Stimulated activated CD4-positive, alpha-beta T cell treated with anti-CD3 and anti-CD28 coated beads, Interleukin-4, amount 100 ng/mL, for 4 hours (primary cell): ENCODE measurements around the gene PCBD1.
"Not testable (repeated sequence)": the region's sequence is repeated elsewhere in the genome, so short reads cannot be mapped to it uniquely, and the experiment has no call there.

ENCODE experiments used
- DNase-seq, 2 experiments: peaks; one replicate each; pipeline ENCODE4 v3.0.0-alpha.2; 2020

Gene PCBD1

DNA sequence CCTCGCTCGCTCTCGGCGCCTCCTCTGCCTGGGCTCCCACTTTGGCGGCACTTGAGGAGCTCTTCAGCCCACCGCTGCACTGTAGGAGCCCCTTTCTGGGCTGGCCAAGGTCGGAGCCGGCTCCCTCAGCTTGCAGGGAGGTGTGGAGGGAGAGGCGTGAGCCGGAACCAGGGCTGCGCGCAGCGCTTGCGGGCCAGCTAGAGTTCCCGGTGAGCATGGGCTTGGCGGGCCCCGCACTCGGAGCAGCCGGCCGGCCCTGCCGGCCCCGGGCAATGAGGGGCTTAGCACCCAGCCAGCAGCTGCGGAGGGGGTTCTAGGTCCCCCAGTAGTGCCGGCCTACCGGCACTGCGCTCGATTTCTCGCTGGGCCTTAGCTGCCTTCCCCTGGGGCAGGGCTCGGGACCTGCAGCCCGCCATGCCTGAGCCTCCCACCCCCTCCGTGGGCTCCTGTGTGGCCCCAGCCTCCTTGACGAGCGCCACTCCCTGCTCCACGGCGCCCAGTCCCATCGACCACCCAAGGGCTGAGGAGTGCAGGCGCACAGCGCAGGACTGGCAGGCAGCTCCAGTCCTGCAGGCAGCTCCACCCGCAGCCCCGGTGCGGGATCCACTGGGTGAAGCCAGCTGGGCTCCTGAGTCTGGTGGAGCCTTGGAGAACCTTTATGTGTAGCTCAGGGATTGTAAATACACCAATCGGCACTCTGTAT, 26.7 kb downstream of the PCBD1 start:
- DNase-seq, result not testable (repeated sequence)

- no peak for DNase-seq
Observed at GRCh38 chr10:70858759-70859158, 29.6 kb downstream of the PCBD1 start.

GRCh38 chr10:70856454-70856853, 31.9 kb downstream of the PCBD1 start:
- DNase-seq, result no peak

GRCh38 chr10:70853457-70853856, 34.9 kb downstream of the PCBD1 start:
- DNase-seq, result no peak

DNA sequence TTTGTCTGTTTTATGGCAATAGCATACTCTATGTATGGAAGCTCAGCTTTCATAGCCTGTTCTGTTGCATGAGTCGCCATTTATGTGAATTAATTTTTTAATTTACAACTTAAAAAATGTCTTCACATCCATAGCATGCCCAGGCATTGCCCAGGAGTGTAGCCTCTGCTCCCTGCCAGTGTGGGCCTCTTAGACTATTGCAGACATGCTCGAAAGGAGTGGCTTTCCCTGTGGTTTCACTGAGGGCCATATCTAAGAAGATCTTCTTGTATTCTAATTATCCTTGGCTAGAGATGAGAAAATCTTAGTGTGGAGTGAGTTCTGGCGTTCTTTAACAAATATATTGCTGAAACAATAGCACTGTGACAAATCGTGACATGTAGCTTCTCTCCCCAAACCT, 35.3 kb downstream of the PCBD1 start:
- DNase-seq, result no peak

DNA sequence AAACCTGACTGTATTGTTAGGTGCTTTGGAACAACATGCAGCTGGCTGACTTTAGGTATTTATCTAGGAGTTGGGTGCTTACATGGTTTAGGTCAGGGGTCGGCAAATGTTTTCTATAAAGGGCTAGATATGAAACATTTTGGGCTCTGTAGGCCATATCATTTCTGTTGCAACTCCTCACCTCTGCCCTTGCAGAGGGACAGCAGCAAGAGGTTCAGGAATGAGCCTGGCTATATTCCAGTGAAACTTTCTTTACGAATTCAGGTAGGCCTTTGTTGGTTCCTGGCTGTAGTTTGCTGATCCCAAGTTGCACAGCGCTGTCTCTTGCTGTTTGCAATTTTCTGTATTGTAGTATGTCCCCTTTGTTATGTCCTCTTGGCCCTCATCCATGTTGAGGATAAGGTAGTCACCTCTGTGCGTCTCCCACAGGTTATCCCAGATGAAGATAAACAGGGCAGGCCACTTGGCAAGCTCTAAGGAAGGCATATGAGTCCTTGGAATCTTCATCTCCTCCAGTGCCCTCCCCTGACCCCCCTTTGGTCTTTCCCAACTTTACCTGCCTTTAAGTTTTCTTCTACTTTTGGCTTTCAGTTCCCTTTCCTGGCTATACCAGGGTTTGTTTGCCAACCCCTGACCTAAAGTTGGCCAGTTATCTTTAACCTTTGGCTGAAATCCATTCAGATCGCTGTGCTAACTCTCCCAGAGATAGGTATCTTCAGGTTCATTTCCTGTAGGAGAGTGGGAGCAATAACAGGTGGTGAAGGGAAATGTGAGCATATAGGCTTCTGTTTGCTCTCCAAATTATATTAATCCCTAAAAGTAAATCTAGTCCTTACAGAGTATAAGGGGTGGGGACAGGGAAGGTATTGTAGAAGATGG, 36.5 kb downstream of the PCBD1 start:
- DNase-seq, result no peak

DNA sequence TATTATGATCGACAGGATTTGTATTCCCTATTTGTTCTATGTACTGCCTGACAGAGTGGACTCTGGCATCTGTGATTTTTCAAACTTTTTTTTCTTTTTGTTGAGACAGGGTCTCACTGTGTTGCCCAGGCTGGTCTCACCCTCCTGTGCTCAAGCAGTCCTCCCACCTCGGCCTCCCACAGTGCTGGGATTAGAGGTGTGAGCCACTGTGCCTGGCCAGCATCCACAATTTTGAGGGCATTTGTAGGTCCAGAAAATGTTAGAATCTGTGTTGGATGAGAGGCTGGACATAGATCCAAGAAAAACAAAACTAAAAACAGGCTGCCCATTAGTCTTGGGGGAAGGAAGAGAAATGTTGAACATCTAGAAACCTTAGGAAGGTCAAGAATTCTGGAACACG, 38.3 kb downstream of the PCBD1 start:
- no peak for DNase-seq

DNA sequence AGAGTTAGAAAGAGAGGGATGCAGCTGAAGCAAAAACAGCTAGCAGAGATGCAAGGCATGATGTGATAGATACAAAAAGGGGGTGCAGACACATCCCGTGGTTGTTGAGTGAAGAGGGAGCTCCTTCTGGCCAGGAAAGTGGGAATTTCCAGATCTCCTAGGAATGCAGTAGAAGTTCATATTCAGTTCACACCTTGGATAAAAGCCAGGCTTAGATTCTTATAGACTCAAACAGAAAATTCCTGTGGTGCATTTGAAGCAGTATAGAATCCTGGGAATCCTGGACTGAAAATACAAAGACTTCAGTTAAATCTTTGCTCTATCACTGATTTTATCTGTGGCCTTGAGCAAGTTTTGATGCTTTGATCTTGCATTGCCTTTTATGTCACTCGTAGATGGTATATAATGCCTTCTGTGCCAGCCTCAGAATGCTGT, 38.8 kb downstream of the PCBD1 start:
- DNase-seq, result no peak

DNA sequence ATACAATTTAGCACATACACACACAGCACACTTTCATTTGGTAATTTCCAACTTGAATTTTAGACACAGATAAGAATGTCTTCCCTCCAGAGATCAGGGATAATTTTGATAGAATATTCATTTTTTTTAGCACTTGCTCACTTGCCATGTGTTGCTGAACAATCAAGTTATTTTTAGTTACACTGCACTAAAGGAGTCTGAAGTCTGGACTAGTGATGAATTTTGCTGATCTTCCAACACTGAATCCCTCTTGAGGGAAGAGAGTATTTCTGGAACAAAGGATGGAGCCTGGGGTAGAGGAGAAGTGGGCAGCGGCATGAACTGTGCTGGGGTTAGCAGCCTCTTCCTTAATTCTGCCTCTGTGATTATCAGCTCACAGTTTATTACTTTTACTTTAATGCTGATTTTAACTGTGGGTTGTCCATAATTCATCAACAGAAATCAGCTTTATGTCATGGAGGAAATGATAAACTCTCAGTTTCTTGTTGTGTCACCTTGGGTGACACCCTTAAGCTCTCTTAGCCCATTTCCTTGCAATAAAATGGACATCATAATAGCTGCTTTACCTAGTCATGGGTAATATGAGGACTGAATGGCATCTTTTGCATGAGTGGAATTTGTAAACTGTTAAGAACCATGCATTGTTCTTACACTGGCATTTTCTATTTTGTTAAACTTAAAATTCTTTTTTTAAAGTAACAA, 40.6 kb downstream of the PCBD1 start:
- DNase-seq, result no peak

DNA sequence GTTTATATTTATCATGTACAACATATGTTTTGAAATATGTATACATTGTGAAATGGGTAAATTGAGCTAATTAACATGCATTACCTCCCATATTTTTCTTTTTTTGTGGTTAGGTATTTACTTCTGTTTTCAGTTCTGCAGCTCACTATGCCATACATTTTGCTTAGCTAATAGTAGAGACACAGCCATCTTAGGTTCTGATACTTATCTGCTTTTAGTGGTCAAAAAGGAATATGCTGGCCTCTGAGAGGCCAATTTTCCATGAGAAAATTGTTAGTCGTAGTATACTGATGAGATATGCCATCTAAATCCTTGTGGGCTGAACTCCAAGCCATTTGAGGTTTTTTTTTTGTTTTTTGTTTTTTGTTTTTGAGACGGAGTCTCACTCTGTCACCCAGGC, 41.6 kb downstream of the PCBD1 start:
- no peak for DNase-seq

- DNase-seq, result no peak
Observed at GRCh38 chr10:70845816-70846215, 42.5 kb downstream of the PCBD1 start.

- no peak for DNase-seq
Observed at GRCh38 chr10:70845256-70845655, 43.1 kb downstream of the PCBD1 start.

DNA sequence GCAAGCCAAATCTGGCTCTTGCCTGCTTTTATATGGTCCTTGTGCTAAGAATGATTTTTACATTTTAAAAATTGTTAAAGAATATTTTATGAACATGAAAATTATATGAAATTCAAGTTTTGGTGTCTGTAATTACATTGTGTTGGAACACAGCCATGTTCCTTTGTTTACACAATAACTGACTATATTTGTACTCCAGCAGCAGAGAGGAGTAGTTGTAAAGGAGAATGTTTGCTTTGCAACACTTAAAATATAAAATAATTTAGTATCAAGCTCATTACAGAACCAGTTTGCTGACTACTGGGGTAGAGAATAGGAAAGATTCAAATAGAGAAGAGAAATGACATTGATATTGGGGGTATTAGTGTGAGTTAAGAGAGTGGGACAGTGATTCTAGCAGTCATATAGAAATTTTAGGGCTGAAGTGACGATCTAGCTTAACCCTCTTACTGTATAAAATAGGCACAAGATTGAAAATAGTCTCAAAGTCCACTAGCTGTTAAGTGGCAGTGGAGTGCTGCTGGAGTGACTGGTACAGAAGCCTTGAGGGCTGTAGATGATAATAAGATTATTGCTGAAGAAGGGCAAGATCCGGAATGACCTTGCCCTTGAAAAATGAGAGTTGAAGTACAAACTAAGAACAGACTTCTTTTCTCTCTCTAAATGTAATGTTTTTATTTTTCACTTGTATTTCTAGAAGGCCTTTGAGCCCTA, 44.4 kb downstream of the PCBD1 start:
- DNase-seq, result no peak

GRCh38 chr10:70843333-70843732, 45.0 kb downstream of the PCBD1 start:
- no peak for DNase-seq

DNA sequence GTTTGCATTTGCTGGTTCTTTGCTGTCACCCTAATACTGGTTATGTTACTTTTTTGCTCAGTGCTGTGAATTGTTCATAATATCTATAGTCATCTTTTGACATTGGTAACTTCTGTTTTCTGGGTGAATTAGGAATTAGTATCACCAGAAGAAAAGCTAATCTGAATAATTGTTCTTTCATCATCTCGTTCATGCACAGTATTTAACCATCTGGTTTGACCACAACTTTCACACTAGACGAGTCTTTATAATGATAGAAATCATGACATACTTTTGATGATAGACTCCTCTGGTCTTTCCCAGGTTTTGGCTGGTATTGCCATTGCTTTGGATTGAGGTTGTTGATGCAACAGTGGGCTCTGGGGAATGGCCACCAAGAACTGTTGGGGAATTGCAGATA, 47.5 kb downstream of the PCBD1 start:
- DNase-seq, result no peak

DNA sequence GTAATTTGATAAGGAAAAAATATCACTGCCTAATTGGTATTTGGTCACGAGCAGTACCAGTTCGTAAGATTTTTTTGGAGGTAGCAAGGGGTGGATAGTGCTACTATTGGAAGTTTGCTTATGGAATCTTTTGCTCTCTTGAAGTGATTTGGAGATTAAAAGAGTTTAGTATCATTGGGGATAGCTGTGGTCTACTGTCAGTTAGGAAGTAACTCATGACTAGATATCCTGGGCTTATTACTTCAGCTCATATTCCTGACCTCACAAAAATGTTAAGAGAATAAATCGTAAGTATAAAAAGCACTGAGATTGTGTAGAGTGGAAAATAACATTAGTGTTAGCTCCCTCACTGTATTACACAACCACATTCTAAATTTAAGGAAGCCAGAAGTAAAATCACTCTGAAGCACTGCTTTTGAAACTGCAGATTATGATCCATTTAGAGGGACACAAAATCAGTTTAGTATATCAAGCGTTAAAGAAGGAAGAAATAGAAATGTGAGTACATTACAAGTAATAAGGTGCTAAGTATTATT, 50.0 kb downstream of the PCBD1 start:
- no peak for DNase-seq

- no peak for DNase-seq
Observed at GRCh38 chr10:70837660-70838059, 50.7 kb downstream of the PCBD1 start.

DNA sequence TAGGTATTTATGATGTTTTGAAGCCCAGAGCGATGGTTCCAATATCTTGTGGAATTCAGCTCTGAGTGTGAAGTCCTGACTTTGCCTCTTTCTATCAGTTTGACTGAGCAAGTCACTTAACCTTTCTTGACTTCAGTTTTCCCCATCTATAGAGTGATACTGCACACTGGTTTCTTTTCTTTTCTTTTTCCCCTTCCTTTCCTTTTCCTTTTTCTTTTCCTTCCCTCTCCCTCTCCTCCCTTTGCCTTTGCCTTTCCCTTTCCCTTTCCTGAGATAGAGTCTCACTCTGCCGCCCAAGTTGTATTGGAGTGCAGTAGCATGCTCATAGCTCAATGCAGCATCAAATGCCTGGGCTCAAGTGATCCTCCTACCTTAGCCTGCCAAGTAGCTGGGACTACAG, 52.0 kb downstream of the PCBD1 start:
- DNase-seq, result no peak

- no peak for DNase-seq
Observed at GRCh38 chr10:70834441-70835151, 53.8 kb downstream of the PCBD1 start.

- DNase-seq, result no peak
Observed at GRCh38 chr10:70834021-70834420, 54.3 kb downstream of the PCBD1 start.

DNA sequence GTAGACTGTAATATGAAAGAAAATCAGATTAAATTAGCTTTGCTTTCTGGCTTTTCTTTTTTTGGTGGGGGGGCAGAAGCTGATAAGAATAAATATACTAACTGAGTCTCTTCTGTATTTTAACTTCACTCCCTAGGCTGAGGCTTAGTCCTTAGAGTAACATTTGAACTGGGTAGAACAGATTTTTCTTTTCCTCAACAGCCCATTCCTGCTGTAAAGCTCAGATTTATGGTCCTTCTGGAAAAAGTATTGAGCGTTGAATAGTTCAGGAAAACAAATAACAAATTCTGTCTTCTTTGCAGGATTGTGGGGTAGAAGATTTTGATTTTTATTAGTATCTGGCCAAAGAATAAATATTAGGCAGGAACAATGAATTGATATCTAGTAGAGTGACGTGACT, 54.8 kb downstream of the PCBD1 start:
- DNase-seq, result no peak
